Body of pancreas (tissue), 4 donors: Measurements from ENCODE around the gene SKI. TPM values are rescaled to one million over a fixed set of nuclear protein-coding genes. Genes with fewer than 3 reads are reported as not detected.

Source experiments
- ATAC-seq: fragments of 150-250 bp; one replicate; pipeline ENCODE4 v1.9.1; 2016
- DNase-seq, 4 donors: peaks; one replicate each; pipeline ENCODE4 v3.0.0-alpha.2; 2019
- H3K27ac ChIP-seq, 4 donors: fragments of 200-600 bp; sonication (generic); 1 replicate in 3 of 4; 2 replicates in 1 of 4; pipeline versions ENCODE4 v1.5.1 to v1.6.1; 2016 to 2019; ENCODE audit warnings: mild to moderate bottlenecking in 1 of 4, mixed read lengths in 1 of 4, moderate library complexity in 1 of 4
- H3K27me3 ChIP-seq, 2 donors: fragments of 200-600 bp; sonication (generic); one replicate each; pipeline ENCODE4 v1.6.0; 2016; ENCODE audit warnings: mild to moderate bottlenecking in 1 of 2
- H3K36me3 ChIP-seq, 2 donors: fragments of 200-600 bp; sonication (generic); replicated peaks in 1 of 2; 2 replicates each; pipeline ENCODE4 v1.5.1; 2016; ENCODE audit warnings: low read depth in 2 of 2; ENCODE audit not compliant: insufficient read depth in 1 of 2
- H3K4me1 ChIP-seq: fragments of 200-600 bp; sonication (generic); one replicate; pipeline ENCODE4 v1.6.0; 2016
- H3K4me3 ChIP-seq, 2 donors: fragments of 200-600 bp; sonication (generic); 1 replicate in 1 of 2; 2 replicates in 1 of 2; pipeline ENCODE4 v1.5.1; 2016 to 2019
- H3K9me3 ChIP-seq, 3 donors: fragments of 200-600 bp; sonication (generic); 1 replicate in 2 of 3; 2 replicates in 1 of 3; pipeline ENCODE4 v1.5.1; 2016
- POLR2A ChIP-seq, 3 donors: fragments of 450-650 bp; IDR thresholded peaks; one replicate each; pipeline ENCODE4 v1.6.1; 2016; ENCODE audit warnings: antibody characterized with exemption in 3 of 3, mild to moderate bottlenecking in 2 of 3
- WGBS, 2 donors: methylation state at CpG; one replicate each; pipeline ENCODE4 v1.1.5; 2017; 5-methylcytosine and 5-hydroxymethylcytosine counted together
- intact Hi-C: fragments of 100-400 bp; cut with DNase I; formaldehyde crosslinking; loops from one replicate; pipeline ENCODE4 v1.15.1; 2023
- total RNA-seq, 2 donors: library from RNA; depleted of rRNA; stranded (reverse); fragments of >200 nt; gene quantifications; one replicate each; pipeline ENCODE4 v1.1.0, GENCODE V29; 2016
- TF ChIP-seq, protein P1 (sequence below), 7 experiments: fragments of 450-650 bp in 4 of 7; fragments of 200-600 bp in 3 of 7; sonication (generic) in 3 of 7; IDR thresholded peaks; one replicate each; pipeline ENCODE4 v1.5.1; 2016 to 2019; ENCODE audit warnings: antibody characterized with exemption in 7 of 7

The SKI gene
- total RNA-seq, 2 donors from 2014 or later, result 15.8 to 33.0 TPM

DNA sequence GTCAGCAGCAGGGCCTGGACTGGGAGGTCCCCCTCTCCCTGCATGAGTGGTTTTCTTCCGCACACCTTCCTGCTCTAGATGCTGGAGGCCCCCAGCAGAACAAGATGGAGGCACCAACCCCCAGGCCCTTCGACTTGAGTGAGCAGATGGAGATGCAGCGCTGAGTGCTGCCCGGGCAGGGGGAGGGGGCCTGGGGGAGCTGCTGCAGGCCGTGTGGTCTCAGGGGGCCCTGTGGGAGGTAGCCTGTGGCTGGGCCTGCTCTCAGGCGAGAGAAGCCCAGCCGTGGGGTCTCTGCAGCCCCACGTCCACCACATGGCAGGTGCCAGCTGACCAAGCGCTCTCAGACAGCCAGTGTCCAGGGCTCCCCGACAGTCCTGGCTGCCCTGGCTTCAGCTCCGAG, 32.3 kb upstream of the SKI start:
- intact Hi-C loops, result loop anchor here (5.0 kb wide), 1 partner anchor 187 kb away; no protein-coding TSS in a partner anchor
- ATAC-seq, result no peak
- Histone ChIP-seq H3K9me3 (no peaks in the 10 kb centered on the region), H3K4me3 (no peak overlapping the region), H3K27me3 (no peaks in the 10 kb centered on the region), H3K27ac (peak overlapping the region; percentile 77 to 100 (median 86)), H3K36me3 (no peaks in the 10 kb centered on the region), H3K4me1 (peaks cover 68% of the 10 kb centered on the region)
- TF ChIP-seq, protein P1, sequence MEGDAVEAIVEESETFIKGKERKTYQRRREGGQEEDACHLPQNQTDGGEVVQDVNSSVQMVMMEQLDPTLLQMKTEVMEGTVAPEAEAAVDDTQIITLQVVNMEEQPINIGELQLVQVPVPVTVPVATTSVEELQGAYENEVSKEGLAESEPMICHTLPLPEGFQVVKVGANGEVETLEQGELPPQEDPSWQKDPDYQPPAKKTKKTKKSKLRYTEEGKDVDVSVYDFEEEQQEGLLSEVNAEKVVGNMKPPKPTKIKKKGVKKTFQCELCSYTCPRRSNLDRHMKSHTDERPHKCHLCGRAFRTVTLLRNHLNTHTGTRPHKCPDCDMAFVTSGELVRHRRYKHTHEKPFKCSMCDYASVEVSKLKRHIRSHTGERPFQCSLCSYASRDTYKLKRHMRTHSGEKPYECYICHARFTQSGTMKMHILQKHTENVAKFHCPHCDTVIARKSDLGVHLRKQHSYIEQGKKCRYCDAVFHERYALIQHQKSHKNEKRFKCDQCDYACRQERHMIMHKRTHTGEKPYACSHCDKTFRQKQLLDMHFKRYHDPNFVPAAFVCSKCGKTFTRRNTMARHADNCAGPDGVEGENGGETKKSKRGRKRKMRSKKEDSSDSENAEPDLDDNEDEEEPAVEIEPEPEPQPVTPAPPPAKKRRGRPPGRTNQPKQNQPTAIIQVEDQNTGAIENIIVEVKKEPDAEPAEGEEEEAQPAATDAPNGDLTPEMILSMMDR (IDR thresholded peaks at IDR 0.05), result no peak
- no peak for TF ChIP-seq POLR2A (IDR thresholded peaks at IDR 0.05)
- WGBS, 2 donors, result 69% methylated on average over 11 of the region's 11 CpGs; no CpG with 5 or more reads in 1 of the 2 donors
- peak in 1 of 4 donors; percentile 6 for DNase-seq

DNA sequence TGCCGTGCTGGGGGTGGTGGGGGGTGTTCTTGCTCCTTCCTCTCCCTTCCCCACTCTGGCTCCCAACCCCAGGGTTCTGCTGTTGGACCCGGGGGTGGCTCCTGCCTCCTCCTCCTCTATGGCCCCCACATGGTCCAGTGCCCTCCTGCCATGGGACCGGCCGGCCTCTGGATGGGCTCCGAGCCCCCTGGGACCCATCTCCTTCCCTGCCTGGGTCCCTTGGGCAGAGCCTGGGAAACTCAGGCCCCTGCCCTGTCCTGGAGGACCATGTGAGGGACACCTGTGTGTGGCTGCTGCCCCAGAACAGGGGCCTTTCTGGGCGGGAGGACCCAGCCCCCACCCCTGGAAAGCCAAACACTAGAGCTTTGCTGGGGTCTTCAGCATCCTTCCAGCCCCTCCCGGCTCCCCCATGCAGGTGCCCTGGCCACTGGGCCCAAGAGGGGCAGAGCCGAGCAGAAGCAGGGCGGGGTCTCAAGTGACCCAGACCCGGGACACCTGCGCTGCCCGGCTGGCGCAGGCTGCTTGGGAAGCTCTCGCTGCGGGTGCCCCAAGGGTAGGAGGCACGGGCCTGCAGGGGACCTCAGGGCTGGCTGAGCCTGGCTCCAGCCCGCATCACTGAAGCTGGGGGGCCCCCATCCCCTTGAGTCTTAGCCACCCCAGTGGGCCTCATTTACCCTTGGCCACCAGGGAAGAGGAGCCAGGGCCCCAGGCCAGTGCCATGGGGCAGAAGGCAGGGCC, 31.0 kb upstream of the SKI start:
- Histone ChIP-seq H3K27me3 (no peaks in the 10 kb centered on the region), H3K4me1 (peaks cover 57% of the 10 kb centered on the region), H3K27ac (no peak overlapping the region), H3K36me3 (no peaks in the 10 kb centered on the region), H3K9me3 (no peaks in the 10 kb centered on the region), H3K4me3 (no peak overlapping the region)
- DNase-seq (no peak), ATAC-seq (no peak)
- TF ChIP-seq, protein P1 (IDR thresholded peaks at IDR 0.05), result no peak
- TF ChIP-seq POLR2A (IDR thresholded peaks at IDR 0.05), result no peak
- intact Hi-C loops, result loop anchor here (5.0 kb wide), 1 partner anchor 185 kb away; no protein-coding TSS in a partner anchor
- WGBS, 2 donors, result 74 to 75% methylated on average over 3 to 15 of the region's 17 CpGs

DNA sequence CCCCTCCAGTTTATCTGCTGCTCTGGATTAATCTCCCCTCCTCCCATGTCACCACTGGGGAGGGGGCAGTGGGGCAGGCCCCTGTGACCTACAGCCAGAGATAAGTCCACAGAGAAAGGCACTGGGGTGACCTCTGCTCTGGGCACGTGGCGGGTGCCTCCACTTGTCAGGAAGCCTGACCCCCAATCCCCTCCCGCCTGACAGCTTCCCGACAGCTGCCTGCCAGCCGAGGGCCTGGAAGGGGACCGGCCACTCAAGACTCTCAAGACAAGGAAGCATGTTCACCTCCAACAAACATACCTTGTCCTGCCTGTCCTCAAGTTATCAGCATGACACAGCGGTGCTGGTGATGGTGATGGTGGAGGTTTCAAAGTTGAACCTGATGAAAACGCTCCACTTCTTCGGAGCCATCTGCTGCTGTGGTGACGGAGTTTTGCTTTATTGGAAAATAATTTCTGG, 30.4 kb upstream of the SKI start:
- Histone ChIP-seq H3K27ac (no peak overlapping the region), H3K4me1 (peaks cover 50% of the 10 kb centered on the region), H3K36me3 (no peaks in the 10 kb centered on the region)

DNA sequence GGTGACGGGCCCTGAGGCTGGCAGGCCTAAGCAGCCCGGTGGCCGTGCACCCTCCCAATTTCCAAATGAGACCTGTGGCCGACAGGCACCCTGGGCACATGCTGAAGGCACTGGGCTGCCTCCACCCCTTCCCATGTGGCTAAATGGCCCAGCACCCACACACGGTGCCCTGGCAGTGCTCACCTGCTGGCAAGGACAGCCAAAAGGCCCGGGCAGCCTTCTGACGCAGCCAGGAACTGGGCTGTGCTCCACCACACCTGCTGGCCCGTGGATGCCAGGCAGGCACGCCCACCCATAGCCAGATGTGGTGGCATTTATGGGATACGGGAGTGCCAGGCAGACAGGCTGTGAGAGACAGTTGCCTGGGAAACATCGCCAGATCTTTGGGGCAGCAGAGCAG, 29.5 kb upstream of the SKI start:
- Histone ChIP-seq H3K9me3 (no peaks in the 10 kb centered on the region), H3K27me3 (no peaks in the 10 kb centered on the region), H3K4me1 (peaks cover 42% of the 10 kb centered on the region), H3K4me3 (no peak overlapping the region), H3K36me3 (no peaks in the 10 kb centered on the region), H3K27ac (peak overlapping the region; percentile 79 to 89 (median 82))
- TF ChIP-seq, protein P1 (IDR thresholded peaks at IDR 0.05), result peak in 1 of 7 experiments; percentile 5
- TF ChIP-seq POLR2A (IDR thresholded peaks at IDR 0.05), result no peak
- ATAC-seq, result peak; percentile 29
- peak; percentile 68 to 91 (median 86) for DNase-seq
- WGBS, 2 donors, result 33% methylated on average over 10 of the region's 11 CpGs; no CpG with 5 or more reads in 1 of the 2 donors
- intact Hi-C loops, result loop anchor here (5.0 kb wide), 1 partner anchor 184 kb away; no protein-coding TSS in a partner anchor

More for the DNA sequence above, 30.4 kb upstream of the SKI start:
- TF ChIP-seq POLR2A (IDR thresholded peaks at IDR 0.05), result no peak
- TF ChIP-seq, protein P1 (IDR thresholded peaks at IDR 0.05), result no peak
- H3K27me3 ChIP-seq, result no peaks in the 10 kb centered on the region
- H3K9me3 ChIP-seq, result no peaks in the 10 kb centered on the region
- H3K4me3 ChIP-seq, result no peak overlapping the region
- DNase-seq, result no peak
- 75 to 78% methylated on average over 4 to 10 of the region's 10 CpGs for WGBS, 2 donors
- no peak for ATAC-seq
- intact Hi-C loops, result loop anchor here (5.0 kb wide), 1 partner anchor 185 kb away; no protein-coding TSS in a partner anchor
